Epithelial cell of proximal tubule (primary cell): ENCODE measurements around the gene LCLAT1. TPM values are rescaled to one million over a fixed set of nuclear protein-coding genes. Genes with fewer than 3 reads are reported as not detected.

Source experiments
- DNase-seq: peaks from one replicate; pipeline ENCODE4 v3.0.0-alpha.2; 2011; ENCODE audit warnings: low read depth
- H3K4me3 ChIP-seq: 2 replicates; pipeline ENCODE4 v1.5.1; 2011; ENCODE audit warnings: low read depth, mild to moderate bottlenecking, low read length
- total RNA-seq: library from RNA; depleted of rRNA; stranded (reverse); fragments of >200 nt; gene quantifications from 2 replicates; pipeline ENCODE4 v1.2.3, GENCODE V29; 2015
- TF ChIP-seq, protein P1 (sequence below): conservative IDR thresholded peaks from 2 replicates; pipeline ENCODE4 v1.5.1; 2012; ENCODE audit warnings: low read depth, mild to moderate bottlenecking, low read length

The LCLAT1 gene
- total RNA-seq, 1 donor from 2014 or later: 13.4 TPM

GRCh38 chr2:30663321-30663720, 216.3 kb downstream of the LCLAT1 start:
- DNase-seq: no peak
- TF ChIP-seq, protein P1, sequence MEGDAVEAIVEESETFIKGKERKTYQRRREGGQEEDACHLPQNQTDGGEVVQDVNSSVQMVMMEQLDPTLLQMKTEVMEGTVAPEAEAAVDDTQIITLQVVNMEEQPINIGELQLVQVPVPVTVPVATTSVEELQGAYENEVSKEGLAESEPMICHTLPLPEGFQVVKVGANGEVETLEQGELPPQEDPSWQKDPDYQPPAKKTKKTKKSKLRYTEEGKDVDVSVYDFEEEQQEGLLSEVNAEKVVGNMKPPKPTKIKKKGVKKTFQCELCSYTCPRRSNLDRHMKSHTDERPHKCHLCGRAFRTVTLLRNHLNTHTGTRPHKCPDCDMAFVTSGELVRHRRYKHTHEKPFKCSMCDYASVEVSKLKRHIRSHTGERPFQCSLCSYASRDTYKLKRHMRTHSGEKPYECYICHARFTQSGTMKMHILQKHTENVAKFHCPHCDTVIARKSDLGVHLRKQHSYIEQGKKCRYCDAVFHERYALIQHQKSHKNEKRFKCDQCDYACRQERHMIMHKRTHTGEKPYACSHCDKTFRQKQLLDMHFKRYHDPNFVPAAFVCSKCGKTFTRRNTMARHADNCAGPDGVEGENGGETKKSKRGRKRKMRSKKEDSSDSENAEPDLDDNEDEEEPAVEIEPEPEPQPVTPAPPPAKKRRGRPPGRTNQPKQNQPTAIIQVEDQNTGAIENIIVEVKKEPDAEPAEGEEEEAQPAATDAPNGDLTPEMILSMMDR: no peak
- no peak overlapping the region for H3K4me3 ChIP-seq

DNA sequence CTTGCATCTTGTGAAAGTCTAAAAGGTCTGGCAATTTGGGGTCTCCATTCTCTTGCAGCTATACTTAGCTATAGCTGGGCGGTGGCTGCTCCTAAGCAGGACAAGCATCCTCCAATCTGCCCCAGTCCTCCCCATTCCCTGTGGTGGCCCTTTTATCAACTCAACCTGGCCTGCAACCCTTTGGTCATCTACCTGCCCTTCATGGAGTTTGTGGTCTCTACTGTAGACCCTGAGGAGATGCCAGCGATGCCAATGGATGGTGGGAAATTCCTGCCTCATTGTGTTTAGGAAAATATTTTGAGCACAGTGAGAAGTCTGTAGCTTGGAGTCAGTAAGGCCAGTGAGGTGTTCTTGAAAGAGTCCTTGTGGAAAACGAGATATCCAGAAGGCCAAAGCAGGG, 216.8 kb downstream of the LCLAT1 start:
- no peak overlapping the region for H3K4me3 ChIP-seq
- TF ChIP-seq, protein P1: no peak
- no peak for DNase-seq

DNA sequence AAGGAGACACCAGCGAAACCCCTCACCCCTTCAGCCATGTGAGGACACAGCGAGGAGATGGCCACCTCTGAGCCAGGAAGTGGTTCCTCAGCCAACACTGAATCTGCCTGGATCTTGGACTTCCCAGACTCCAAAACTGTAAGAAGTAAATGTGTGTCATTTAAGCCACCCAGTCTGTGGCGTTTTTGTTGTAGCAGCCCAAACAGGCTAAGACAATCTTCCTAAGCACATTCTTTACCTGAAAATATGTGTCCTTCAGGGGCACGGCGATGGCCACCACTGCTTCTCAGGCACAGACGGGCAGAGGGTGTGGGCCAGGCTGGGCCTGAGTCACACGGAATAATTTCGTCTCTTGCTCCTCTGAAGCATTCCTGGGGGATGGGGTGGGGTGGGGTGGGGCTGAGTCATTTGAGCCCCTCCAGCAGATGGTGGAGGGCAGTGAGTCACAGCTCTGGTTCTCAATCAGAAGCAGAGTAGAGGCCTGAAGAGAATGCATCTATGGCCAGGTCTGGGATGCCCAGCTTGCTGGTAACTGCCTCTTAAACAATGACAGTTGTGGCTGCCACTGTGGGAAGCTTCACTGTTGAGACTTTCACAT, 217.8 kb downstream of the LCLAT1 start:
- DNase-seq: peak; percentile 62
- no peak overlapping the region for H3K4me3 ChIP-seq
- TF ChIP-seq, protein P1: no peak

DNA sequence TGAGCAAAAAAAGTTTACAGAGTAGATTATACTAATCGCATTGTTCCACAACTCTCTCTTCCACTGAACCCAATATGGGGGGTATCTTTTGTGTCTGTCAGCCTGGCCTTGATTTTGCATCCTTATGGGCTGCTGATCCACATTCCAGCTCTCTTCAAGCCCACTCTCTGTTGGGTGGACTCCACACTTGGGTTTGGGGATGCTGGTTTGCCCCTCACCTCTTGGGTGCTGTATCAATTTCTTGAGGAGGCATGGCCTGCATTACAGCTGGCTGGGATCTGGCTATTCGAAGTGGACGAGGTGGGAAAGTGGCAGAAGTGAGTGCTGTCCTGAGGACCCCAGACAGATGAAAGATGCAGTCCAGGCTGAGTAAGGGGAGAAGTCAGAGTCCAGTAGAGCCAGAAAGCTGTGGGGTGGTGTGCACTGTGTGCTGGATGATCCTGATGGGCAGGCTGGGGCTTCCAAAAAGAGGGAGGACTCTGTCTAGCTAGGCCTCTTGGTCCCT, 218.8 kb downstream of the LCLAT1 start:
- no peak overlapping the region for H3K4me3 ChIP-seq
- no peak for DNase-seq
- TF ChIP-seq, protein P1: no peak

DNA sequence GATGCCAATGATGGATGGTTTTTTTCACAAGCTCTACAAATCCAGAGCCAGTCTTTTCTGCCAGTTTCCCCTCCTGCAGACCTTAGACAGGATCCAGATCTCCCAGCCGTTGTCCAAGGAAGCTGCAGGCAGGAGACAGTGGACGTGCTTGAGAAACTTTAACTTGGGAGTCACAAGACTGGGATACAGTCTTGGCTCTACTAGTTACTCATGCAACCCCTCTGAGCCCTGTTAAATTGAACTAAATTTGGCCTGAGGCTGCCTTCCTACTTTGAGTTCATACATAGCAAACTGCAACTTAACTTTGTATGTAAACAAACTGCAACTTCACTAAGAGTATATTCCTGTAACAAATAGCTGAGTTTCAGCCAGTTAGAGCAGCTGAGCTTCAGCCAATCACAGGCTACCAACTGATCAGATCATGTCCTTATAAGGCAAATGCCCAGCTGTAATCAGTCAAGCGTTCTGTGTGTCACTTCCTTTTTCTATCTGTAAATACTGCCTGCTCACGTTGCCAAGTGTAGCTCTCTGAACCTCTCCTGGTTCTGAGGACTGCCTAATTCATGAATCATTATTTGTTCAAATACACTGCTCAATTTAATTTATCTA, 219.3 kb downstream of the LCLAT1 start:
- H3K4me3 ChIP-seq: no peak overlapping the region
- TF ChIP-seq, protein P1: no peak

DNA sequence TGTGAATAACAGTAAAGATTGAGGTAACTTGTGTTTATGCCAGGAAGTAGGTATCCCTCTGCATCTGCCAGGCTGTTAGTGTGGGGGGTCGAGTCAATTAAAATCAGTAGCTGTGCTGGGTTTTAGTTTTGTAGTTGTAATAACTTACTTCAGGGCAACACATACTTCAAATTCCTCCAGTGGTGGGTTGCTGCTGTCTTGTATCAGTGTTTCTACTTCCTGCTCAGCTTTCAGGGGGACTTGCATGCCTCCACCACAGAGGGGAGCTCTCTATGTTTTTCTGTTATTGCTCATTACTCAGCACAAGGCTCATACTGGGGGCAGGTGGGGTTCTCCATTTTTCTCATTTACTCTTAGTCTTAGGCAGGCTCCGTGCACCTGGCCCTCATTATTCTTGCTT, 223.4 kb downstream of the LCLAT1 start:
- TF ChIP-seq, protein P1: no peak
- DNase-seq: no peak
- H3K4me3 ChIP-seq: no peak overlapping the region

More for the DNA sequence above, 219.3 kb downstream of the LCLAT1 start:
- DNase-seq: peak; percentile 98

GRCh38 chr2:30673127-30673526, 226.1 kb downstream of the LCLAT1 start:
- no peak overlapping the region for H3K4me3 ChIP-seq
- TF ChIP-seq, protein P1: no peak
- DNase-seq: no peak
